IPS DF 4.7 (cell line): ENCODE data around the gene HDAC4.

Source experiments
- DNase-seq: peaks from one replicate; pipeline ENCODE4 v3.0.0-alpha.2; 2013; ENCODE audit warnings: low spot score; ENCODE audit errors: extremely low read depth

HDAC4 gene

DNA sequence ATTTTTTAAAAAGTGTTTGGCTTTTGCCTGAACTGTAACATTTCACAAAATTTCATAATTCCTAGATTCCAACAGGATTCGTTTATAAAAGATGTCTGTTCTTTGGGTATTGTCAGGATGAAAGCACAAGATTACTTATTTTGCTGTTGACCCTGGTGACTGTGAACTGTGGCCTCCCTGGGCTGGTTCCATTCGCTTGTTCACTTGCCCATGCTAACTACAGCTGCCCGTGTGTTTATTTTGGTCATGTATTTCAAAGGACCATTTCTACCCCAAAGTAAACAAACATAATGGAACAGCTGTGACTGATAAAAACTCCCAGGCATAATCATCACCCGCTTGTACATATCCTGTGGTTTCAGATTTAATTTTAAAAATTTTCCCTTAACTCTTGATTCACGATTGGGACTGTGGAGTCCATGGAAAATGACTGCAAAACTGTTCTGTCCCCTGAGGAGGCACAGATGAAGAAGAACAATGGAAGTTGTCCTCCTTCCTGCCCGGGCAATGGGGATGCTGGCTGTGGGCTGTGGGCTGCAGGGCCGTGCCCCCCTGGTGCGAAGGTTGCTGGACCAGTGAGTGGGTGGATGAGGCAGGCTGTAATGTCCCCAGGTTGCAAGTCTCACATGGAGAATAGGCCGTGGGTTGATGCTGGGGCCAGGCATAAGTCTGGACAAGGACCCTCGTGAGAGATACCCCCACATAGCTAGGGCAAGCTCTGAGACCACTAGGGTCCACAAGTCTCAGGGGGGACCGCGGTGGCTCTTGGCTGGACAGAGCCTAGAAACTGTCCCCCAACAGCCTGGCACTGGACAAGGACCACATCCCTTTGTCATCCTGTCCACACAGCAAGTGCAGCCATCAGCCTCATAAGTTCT is 28.9 kb upstream of the HDAC4 start:
- DNase-seq: no peak

DNA sequence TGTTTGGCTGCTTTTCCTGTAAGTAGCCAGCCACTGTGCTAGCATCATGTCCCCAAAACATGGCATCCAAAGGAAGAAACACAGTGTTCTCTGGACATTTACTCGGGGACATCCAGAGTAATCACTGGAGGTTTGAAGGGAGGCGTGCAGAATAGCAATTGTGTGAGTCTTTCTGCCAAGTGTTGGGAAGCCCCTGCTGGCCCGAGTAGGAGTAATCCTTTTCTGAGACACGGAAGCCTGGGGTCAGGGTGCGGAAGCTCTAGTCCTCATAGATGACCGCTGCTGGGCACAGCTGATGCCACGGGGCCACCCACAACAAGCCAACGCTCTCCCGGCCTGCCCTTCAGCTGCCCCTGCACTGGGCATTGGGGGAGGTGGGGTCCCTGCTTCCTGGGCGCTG is 24.8 kb upstream of the HDAC4 start:
- no peak for DNase-seq

DNA sequence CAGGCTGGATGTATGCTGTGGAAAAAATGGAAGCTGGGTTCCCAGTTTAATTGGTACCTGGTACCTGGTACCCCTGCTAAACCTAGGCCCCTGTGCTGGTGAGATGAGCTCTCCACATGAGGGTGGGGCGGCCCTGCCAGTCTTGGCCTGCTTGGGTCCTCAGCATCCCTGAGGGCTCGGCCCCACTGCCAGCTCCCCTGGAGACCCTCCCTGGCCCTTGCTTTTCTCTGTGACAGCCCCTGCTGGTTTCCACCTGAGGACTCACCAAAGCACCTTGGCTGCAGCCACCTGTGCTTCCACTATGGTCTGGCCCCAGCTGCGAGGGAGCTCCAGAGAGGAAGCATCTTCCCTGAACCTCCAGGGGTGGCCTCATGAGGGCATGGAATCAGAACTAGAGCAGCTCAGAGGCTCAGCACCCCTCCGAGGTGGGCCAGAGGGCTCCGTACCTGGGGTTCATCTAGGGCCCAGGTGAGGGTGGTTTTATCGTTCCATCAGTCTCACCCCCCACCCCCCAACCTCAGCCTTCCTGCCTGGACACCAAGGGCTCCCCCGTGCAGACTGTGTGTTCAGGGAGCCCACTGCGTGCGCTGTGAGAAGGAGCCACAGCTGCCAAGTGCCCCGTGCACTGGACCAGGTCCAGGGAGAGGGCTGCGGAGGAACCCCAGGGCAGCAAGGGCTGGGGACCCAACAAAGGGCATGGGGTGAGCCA is 23.7 kb upstream of the HDAC4 start:
- DNase-seq: no peak

DNA sequence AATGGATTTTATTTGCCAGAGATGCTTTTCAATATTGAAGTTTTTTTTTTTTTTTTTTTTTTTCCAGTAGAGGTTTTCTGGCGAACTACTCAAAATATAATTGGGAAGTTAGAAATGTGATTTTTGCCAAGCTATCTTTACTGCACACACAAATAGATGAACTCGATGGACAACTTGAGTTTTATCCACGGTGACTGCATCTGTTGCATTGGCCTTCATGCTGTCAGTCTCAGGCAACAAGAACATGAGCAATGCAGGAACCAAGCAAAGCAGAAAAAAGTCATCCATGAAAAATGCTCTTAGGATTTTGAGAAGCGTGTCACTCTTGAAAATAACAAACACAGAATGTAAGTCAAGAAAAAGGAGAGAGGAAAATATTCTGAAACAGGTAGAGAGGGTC is 22.7 kb upstream of the HDAC4 start:
- DNase-seq: no peak

DNA sequence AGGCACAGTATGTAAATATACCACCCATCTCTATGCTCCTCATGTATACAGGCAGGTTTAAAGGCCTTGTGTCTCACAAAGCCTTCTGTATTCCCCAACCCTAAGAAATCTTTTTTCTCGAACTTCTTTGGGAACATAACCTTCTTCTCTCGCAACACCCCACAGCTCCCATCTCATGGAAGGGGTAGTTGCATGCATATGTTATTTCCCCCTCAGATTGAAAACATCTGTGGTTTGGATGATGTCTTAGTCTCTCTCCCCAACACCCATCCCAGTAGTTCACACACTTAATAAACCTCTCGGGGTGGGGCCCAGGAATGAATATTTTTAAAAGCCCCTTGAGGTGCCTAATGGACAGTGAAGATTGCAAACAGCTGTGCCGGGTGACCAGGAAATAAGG is 21.0 kb upstream of the HDAC4 start:
- no peak for DNase-seq

DNA sequence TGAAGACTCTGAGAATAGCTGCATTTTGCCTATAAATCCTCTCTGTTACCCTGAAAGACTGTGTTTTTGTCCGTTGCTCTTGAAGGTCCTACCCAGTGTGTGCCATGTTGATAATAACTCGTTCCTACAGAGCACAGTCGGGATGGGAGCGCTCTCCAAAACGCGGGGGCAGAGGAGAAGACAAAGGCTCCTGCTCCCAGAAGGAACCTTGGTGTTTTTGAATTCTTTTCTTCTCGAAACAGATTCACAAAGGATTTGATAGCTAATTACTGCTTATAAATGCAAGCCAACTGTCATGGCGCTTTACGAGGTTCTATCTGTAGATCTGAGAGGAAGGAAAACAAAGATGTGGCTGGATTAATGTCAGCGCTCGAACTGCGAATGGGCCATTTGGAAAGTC is 19.3 kb upstream of the HDAC4 start:
- DNase-seq: no peak

DNA sequence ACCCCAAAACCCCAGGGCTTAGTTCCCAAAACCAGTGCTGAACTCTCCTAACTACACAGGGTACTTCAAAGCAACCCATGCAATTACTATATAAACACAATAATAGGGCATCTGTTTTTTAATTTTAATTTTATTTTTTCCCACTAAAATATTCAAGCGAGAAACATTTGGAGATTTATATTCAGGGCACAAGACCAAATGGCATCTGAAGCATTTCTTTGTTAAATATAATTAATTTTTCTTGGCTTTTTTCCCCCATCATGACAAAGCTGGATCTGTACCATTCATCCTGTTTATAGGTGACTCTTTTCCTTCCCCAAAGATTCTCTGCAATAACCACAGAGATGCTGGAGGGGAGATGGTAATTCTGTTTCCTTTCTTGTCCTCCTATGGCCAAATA is 18.1 kb upstream of the HDAC4 start:
- DNase-seq: no peak

DNA sequence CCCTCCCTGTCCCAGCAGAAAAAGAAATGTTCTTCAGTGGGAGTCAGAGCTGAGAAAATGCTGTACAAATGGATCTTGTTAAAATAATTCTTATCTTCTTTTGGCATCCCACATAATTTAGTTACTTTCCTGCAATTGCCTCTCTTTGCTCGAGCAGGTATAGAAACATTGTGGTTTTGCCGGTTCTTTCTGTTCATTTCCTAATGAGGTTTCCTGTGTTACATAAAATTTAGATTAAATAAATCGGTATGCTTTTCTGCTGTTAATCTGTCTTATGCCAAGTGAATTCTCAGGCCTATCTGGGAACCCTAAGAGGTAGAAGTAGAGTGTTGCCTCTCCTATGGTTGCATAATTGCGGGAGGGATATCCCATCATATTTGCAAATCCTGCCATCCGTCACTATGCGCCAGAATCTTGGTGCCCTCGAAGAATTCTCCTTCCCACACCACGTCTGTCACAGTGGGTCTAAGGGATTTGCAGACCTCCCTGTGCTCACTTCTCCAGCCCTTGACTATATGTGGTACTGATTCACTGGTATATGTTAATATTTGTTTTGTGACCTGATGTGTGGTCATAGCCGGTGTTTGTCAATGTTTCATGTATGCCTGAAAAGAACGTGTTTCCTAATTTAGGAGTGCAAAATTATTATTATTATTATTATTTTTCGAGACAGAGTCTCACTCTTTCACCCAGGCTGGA is 12.2 kb upstream of the HDAC4 start:
- DNase-seq: no peak

DNA sequence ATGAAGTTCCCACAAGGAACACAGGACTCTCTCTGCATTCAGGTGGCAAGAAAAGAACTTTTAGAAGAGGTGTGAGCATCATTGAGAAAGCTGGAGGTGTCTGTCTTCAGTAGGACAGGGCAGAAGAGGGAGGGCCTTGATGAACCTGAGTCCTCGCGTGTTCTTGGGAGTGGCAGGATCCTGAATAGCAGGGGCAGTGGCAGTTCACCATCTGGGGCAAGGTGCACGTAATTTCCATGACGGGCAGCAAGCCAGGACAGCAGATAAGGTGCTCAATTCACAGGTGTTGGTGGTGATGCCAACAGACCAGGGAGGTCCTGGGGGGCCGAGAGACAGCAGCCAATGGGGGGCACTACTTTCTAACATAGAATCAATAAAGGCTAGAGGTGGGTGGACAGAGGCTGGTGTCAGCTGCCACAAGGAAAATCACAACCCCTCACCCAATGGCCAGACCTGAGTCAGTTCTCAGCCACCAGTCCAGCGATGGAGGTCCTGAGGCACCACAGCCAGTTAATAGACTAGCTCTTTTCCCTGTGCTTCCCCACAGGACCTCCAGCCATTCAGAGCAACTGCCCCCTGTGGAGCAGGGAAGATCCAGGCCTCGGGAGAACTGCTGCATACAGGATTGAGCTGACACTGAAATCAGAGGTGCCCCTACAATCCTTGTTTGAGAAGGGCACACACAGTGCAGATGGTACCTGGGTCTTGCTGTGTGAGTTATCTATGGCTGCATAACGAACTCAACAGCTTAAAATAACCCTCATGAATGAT is 10.9 kb upstream of the HDAC4 start:
- DNase-seq: no peak

DNA sequence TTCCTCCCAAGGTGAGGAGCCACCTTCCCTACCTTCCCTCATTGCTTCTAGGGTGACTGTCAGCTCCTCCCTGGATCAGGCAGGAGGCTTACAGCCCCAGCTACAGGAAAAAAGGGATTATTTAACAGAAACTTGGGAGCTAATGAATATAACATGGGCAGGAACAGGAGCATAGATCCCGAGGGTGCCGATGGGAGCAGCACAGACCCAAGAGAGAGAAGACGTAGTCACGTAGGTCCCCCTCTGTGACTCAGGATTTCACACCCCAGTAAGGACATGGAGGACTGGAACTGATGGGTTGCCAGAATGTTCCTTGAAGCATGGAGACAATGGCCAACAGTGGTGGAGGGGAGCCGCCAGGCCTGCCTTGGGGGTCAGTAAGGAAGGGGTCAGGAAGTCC is 10.3 kb upstream of the HDAC4 start:
- DNase-seq: no peak

DNA sequence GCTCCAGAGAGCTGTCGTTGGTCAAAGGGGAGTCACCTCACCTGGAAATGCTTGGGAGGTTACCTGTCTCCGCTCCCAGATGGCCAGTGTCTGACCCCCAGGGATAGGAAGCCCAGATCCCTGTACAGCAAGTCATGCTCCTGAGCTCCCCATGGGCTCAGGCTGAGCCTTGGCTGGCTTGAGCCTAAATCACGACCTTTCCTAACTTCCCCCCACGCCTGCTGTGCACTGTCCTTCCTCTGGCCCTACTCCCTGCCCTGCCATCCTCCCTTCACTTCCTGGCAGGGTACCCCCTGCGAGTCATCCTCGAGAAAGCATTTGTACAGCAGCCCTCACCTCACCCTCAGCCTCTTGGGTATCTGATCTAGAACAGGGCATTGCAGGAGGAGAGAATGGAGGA is 9.2 kb upstream of the HDAC4 start:
- DNase-seq: no peak

DNA sequence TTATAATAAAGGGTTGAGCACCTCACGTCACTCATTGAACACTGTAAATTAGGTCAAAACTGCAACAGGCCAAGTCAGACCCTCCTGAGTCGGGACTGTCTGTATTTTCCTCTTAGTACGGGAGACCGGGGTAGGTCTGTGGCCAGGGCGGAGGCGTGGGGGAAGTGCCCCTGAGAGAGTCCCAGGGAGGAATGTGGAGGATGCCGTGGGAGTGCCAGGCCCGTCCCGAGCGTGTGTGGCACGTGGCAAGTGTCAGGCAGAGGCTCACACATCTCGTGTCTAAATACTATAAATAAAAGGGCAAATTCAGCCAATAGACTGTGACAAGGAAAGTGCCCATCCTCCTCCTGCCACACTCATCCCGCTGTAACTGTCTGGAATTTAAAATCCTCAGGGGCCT is 6.3 kb upstream of the HDAC4 start:
- no peak for DNase-seq

DNA sequence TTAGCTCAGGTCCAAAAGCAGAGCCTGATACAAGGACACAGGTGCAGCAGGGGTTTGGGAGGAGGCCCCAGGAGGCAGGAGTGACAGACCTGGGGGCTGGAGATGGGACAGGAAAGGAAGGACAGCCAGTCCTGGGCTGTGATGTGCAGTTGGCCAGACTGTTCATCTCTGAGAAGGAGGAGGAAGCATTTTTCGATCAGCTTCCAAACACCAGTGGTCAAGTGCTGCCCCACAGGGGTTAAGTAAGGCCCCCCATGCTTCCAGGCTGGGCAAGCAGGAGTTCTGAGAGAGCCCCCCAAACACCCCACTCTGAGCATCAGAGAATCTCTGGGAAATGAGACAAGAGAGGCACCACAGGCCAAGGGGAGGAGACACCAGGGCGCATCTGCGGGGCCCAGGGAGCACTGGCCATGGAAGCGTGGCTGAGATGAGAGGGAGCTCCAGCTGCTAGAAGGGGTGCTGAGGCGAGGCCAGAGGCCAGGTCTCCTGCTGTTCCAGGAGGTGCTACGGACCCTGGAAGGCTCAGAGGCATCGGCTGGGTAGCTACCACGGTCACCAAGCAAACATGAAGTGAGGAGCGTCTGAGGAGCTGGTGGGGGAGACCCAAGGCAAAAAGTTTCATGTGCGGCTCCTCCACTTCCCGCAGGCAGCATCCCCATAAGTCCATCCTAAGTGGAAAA is 5.6 kb upstream of the HDAC4 start:
- DNase-seq: no peak

DNA sequence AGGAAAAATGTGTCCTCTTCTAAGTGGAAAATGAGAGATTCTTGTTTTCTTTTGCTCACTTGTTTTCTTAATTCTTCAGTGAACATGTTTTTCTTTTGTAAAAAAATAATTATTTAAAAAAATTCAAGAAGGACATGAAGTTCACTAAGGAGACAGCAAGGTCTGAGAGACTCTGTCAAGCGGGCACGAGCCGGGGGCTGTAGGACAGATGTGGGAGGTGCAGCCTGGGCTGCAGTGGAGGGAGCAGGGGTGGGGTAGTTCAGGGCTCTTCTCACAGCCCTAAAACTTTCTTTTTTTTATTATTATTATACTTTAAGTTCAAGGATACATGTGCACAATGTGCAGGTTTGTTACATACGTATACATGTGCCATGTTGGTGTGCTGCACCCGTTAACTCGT is 4.3 kb upstream of the HDAC4 start:
- no peak for DNase-seq

DNA sequence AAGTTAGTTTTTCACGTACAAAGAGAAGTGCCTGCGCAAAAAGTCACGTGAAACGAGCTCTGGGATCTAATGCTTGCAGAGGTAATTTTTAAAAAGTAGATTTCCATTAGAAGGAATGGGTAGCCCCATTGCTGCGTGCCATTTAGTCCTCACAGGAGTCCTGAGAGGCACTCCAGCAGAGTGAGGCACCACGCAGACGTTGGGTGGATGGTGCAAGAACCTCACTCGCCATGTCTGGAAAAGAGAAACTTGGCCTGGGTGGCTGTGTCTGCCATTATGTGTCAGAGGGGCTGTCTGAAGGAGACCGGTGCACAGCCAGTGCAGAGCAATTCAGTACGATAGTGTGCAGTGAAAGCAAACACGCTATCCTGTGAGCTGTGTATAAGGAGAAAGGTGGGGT is 1.8 kb upstream of the HDAC4 start:
- no peak for DNase-seq

DNA sequence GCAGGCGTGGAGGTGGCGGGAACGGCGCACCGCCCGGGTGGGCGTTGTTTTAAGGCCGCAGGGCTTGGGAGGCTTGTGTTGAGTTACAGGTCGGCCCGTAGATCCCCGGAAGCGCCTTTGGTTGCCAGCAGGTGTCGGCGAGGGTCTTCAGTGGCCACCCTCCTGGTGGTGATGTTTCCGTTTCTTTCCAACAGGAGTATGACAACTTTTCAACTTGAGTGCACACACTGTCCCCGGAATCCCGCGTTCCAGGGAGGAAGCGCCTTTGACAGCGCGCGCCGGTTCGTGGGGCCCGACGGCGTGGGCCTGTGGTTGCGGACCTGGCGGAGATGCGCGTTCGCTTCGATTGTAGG is 1.0 kb upstream of the HDAC4 start:
- no peak for DNase-seq

DNA sequence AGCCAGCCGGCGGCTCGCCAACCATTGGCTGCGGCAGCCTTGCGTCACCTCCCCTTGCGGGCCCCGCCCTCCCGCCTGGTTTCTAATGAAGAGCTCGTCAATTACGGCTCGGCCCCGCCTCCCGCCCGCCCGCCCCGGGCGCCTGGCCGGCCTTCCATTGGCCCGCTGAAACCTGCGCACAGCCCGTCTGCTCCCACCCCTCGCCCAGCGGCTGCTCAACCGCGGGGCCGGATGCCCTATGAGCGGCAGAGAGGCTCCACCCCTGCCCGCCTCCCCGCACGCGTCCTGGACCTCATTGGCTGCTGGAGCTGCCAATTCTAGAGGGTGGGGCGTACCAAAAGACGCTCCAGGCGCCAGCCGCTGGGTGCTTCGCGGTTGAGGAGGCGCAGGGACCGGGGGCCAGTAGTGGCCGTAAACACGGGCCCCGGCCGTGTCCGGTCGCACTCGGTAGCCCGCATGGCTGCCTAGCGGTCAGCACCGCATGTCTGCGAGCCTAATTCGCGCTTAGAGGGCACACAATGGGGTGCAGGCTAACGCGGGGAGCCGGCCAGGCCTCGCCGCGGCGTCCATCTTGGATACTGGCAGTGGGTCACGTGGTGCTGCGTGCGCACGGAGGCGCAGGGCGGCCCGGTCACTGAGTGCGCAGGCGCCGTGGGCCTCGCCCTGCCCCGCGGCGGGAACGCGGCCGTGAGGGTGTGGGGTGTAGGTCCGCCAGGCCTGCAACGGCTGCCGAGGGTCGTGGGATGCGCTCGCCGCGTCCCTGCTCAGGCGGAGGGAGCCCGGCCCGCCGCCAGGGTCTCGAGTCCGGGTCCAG is 454 bp upstream of the HDAC4 start:
- peak; percentile 58 for DNase-seq

DNA sequence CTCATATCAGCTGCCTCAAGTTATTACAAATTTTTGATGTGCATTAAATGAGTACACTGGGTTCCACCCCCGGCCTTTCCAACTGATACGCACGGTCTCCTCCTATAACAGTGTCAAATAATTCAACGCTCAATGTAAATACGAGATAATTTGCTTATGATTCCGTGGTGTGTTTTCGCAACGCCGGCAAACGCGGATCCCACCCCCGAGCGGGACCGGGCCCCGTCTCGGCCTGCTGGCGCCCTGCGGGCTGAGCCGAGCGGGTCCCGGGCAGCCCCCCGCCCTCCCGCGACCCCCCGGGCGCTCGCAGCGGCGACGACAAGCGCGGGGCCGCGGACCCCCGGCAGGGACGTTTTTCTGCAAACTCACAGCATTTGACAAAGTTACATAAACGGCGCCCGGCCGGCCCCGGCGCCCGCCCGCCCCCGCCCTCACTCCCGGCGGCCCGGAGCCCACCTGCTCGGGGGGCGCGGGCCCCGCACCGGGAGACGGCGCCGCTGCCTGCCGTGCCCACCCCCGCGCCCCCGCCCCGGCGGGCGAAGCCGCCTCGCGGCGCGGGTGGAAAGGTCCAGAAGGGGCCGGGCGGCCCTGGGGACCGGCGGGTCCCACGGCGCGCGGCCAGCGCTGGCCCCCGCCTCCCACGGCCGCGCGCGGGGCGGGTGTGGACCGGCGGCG is 762 bp downstream of the HDAC4 start:
- no peak for DNase-seq

DNA sequence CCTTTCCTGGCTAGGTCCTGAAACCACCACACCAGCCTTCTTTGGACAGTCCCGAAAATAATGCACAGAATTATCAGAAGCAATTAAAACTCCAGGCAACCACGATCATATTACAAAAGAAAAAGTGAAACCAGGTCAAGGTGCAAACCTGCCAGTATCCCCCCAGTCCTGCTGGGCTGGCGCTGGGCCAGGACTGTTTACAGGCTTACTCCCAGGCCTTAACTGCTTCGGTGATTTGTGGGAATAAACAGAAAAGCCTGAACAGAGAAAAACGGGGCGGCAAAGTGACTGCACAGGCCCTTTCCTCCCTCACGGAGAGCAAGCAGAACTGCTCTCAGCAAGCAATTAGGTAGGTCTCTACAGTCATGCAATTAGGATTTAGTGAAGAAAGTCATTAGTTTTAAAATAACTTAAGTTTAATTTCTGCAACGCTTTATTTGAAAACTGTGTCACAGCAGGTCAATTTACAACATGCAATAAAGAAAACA is 1.3 kb downstream of the HDAC4 start:
- DNase-seq: no peak

DNA sequence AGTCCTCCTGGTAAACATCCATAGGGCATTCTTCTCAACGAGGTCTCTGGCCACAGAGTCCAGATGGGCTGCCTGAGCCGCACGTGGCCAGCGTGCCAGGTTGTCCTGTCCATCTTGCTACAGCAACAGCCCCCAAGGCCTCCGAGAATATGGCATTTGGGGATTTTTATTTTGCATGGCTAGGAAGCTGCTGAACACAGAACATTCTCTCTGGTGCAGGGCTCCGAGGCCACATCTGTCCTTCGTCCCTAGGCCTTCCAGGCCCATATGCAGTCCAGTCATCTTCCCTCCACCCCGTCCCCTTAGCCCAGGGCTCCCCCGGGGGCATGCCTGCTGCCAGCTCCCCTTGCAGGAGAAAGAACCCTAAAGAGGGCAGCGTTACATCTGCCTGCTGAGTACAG is 2.3 kb downstream of the HDAC4 start:
- no peak for DNase-seq
